GM19099 (cell line): ENCODE data around the gene VWA2.

ENCODE experiments used
- POLR2A ChIP-seq: IDR thresholded peaks from 3 replicates; pipeline ENCODE4 v1.6.1; 2011; ENCODE audit warnings: low read depth; ENCODE audit not compliant: insufficient read length; ENCODE audit errors: extremely low read depth

Gene VWA2

GRCh38 chr10:114279901-114280644 is 41.0 kb downstream of the VWA2 start:
- no peak for TF ChIP-seq POLR2A

- TF ChIP-seq POLR2A, result no peak
Measured at GRCh38 chr10:114281006-114281405, 42.0 kb downstream of the VWA2 start.

GRCh38 chr10:114281461-114281860 is 42.4 kb downstream of the VWA2 start:
- TF ChIP-seq POLR2A, result no peak

- TF ChIP-seq POLR2A, result no peak
Measured at GRCh38 chr10:114282526-114282925, 43.5 kb downstream of the VWA2 start.

- TF ChIP-seq POLR2A, result no peak
Measured at GRCh38 chr10:114283091-114283490, 44.0 kb downstream of the VWA2 start.

GRCh38 chr10:114283535-114284234 is 44.6 kb downstream of the VWA2 start:
- no peak for TF ChIP-seq POLR2A

- TF ChIP-seq POLR2A, result no peak
Measured at GRCh38 chr10:114284346-114285071, 45.5 kb downstream of the VWA2 start.

- no peak for TF ChIP-seq POLR2A
Measured at GRCh38 chr10:114285961-114286441, 46.9 kb downstream of the VWA2 start.

- no peak for TF ChIP-seq POLR2A
Measured at GRCh38 chr10:114286921-114287320, 47.9 kb downstream of the VWA2 start.

- TF ChIP-seq POLR2A, result no peak
Measured at GRCh38 chr10:114288424-114289095, 49.5 kb downstream of the VWA2 start.

- no peak for TF ChIP-seq POLR2A
Measured at GRCh38 chr10:114289096-114289436, 50.0 kb downstream of the VWA2 start.

- no peak for TF ChIP-seq POLR2A
Measured at GRCh38 chr10:114290038-114290437, 51.0 kb downstream of the VWA2 start.

- TF ChIP-seq POLR2A, result no peak
Measured at GRCh38 chr10:114291076-114291475, 52.0 kb downstream of the VWA2 start.

- no peak for TF ChIP-seq POLR2A
Measured at GRCh38 chr10:114291516-114291915, 52.5 kb downstream of the VWA2 start.

GRCh38 chr10:114293075-114293474 is 54.0 kb downstream of the VWA2 start:
- no peak for TF ChIP-seq POLR2A
